HG03045 (cell line): ENCODE results near the gene KCNH3.
"Not testable (repeated sequence)": the region's sequence is repeated elsewhere in the genome, so short reads cannot be mapped to it uniquely, and the experiment has no call there.

ENCODE experiments used
- ATAC-seq: cut with Tn5 transposase; IDR thresholded peaks from one replicate; pipeline ENCODE4 v1.9.1; 2021; ENCODE audit warnings: mild to moderate bottlenecking, moderate library complexity; ENCODE audit not compliant: unreplicated experiment

The KCNH3 gene, protein sequence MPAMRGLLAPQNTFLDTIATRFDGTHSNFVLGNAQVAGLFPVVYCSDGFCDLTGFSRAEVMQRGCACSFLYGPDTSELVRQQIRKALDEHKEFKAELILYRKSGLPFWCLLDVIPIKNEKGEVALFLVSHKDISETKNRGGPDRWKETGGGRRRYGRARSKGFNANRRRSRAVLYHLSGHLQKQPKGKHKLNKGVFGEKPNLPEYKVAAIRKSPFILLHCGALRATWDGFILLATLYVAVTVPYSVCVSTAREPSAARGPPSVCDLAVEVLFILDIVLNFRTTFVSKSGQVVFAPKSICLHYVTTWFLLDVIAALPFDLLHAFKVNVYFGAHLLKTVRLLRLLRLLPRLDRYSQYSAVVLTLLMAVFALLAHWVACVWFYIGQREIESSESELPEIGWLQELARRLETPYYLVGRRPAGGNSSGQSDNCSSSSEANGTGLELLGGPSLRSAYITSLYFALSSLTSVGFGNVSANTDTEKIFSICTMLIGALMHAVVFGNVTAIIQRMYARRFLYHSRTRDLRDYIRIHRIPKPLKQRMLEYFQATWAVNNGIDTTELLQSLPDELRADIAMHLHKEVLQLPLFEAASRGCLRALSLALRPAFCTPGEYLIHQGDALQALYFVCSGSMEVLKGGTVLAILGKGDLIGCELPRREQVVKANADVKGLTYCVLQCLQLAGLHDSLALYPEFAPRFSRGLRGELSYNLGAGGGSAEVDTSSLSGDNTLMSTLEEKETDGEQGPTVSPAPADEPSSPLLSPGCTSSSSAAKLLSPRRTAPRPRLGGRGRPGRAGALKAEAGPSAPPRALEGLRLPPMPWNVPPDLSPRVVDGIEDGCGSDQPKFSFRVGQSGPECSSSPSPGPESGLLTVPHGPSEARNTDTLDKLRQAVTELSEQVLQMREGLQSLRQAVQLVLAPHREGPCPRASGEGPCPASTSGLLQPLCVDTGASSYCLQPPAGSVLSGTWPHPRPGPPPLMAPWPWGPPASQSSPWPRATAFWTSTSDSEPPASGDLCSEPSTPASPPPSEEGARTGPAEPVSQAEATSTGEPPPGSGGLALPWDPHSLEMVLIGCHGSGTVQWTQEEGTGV

DNA sequence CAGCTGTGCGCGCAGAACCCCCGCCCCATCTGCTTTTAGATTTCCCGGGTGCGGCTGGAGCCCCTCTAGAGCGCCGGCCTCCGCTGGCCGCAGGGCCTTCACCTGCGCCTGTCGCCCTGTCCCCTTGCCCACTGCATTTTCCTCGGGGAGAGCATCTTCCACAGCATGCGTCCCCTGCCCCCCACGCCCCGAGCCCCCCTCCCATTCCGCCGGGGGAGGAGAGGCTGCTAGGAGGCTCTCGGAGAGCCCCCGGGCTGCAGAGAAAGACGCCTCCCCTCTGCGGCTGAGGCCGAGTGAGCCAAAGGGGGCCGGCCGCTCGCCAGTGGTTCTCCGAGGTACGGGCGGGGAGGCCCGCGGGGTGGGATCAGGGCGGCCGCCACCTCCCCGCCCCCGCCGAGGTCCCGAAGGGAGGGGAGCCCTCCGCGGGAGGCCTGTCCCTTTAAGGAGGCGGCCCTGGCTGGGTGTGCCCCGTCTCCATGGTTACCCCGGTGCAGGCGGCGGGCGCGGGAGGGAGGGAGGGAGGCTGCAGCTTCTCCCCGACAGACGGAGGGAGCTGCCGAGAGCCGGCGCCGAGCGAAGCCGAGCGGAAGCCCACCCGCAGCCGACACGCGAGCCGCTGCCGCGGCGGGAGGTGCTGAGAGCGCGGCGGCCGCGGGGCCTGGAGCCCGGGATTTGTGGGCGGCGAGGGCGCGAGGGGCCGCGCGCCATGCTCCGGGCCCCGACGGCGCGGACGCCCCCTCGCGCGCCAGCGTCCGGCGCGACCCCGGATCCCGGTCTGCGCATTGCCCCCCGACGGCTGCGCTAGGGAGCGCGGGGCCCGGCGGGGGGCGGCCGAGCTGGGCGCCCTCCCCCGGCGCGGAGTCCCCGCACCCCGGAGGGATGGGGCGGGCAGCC is at the start of gene KCNH3:
Gene KCNH3 (plus strand): TSS at position 521 of the 894 bp plus-strand sequence. CDS start 387 bp downstream, outside the sequence.
- ATAC-seq: peak; percentile 39

DNA sequence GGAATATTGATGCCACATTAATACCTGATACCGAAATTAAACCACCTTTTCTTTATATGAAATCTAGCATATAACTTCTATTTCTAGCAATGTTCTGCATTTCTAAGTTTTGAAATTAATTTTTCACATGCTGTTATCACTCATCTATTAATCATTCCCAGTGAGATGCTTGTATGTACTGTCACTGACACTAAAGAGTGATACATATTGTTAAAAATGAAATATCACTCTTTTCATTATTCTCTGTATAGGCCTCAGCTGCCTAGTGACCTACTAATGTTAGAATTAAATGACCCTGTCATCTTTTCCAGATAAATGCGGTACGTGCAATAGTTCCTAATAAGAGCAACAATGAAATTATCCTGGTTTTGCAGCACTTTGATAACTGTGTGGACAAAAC is 49.7 kb upstream of the KCNH3 start:
- ATAC-seq: no peak

DNA sequence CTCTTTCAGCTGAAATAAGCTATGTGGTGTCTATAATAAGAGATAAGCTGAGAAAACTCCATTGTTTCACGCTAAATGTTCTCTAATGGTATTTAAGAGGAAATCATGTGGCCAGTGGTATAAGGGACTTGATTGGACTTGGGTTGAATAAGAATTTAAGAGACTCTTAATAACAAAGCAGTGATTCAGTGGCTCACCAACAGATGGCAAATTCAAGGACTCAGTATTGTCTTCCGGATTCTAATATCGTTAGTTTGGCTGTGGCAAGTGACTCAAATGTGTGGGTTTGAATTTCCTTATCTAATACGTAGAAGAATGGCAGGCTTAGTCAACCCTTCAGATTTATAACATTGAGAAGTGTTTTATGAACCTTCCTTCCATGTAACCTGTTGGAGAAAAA is 49.1 kb upstream of the KCNH3 start:
- no peak for ATAC-seq

DNA sequence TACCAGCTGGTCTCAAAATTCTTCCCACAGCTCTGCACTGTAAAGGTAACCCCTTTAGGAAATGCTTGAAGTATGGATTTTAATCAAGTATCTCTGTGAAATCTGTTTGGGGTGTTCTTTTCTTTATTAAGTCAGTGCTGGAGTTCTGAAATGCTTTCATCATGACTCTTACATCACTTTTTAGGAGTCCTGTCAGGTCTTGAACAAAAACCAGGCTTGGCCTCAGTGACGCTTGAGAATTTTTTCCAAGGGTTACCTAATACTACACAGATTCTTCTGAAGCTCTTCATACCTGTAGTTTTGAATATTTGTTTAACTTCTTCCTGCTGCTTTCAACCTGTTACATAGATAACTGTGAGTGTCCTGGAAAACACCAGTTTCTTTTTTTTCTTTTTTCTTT is 47.0 kb upstream of the KCNH3 start:
- ATAC-seq: no peak

DNA sequence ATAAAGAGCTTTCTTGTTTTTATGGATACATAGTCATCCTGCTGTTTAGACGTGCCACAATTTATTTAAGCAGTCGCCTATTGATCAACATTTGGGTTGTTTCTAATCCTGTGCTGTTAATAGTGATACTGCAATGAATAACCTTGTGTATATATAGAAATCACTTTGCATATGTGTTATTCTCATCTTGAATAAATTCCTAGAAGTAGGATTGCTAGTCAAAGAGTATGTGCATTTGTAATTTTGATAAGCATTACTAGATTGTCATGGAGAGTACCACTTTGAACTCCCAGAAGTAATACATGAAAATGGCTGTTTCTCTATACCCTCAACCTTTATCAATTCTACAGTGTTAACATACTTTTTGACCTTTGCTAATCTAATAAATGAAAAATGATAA is 44.9 kb upstream of the KCNH3 start:
- no peak for ATAC-seq

DNA sequence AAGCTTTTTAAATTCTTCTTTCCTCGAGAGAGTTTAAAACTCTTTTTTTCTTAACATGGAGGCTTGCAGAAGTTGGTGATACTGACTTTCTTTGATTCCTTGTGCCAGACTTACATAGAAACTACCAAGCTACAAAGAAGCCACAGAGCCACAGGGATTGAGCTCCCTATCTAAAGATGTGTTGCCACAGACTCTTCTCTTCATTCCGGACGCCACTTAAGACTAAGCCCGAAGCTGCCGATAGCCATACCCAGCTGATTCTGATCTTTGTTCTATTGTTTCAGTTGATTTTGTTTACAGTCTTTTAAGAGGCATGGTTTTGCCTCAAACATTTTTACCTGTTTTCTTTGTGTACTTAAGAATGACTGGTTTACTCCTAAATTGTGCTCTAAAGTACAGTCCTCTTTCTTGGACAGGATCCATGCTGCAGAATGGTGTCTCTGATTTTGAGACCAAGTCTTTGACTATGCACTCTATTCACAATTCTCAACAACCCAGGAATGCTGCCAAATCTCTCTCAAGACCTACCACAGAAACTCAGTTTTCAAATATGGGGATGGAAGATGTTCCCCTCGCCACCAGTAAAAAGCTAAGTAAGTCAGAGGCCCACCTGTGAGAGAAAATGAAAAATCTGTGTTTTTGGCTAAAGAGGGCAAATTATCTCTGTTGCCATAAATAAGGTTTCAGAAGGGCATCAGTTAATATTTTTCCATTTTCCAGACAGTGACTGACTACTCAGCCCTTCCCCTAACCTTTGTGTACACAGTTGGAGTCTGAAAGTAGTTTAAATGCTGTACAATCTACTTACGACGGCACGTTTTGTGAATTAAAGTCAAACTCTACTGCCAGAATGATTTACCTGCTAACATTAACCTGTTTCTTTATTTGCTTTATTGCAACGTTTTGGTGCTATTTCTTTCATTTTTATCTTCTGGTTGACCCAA is 42.1 kb upstream of the KCNH3 start:
- ATAC-seq: no peak

DNA sequence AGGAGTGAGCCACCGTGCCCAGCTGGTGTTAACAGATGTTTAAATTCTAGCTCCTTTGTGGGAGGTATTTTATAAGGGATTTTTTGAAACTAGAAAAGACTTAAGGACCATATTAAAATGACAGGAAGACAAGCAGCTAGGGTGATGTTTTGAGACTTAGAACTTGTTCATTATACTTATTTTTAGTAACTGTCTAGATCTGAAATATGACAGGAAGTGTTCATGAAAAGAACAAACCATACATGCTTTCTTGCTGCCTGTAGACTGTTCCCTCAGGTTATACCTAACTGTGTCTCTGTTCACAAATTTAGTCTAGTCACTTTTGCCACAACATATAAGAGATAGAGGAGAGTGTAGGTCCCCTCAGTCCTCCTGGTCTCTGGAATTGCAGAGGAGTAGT is 36.9 kb upstream of the KCNH3 start:
- ATAC-seq: no peak

DNA sequence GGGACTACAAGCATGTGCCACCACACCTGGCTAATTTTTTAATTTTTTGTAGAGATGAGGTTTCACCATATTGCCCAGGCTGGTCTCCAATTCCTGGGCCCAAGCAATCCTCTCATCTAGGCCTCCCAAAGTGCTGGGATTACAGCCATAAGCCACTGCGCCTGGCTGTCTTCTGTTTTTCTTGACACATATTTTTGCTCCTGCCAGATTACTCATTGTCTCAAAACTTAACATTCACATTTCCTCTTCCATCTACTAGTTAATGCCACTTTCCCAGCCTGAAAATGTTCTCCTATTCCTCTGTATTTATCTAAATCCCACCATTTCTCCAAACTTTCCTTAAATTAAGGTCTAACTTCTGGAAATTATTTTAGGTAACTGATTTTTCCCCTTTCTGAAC is 36.2 kb upstream of the KCNH3 start:
- ATAC-seq: no peak

DNA sequence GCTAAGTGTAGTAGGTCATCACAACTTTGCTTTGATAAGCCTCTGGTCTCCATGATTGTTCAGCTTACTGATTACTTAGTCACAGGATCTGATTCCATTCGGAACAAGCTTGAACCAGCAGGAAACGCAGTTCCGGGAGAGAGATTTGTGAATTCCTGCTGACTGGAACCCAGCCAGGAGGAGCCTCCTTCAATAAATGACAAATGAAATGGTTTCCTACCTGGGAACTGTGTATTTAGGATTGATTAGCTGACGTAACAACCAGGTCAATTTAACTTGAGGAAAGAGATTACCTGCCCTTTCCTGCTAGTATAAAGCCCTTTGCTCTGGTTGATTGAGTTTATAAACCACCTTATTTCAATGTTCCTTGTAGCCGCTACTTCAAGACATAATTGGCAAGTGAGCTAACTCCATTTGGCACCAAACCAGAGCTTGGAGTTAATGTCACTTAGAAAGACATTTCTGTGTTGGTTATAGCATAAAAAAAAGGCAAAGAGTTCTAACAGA is 35.1 kb upstream of the KCNH3 start:
- no peak for ATAC-seq

DNA sequence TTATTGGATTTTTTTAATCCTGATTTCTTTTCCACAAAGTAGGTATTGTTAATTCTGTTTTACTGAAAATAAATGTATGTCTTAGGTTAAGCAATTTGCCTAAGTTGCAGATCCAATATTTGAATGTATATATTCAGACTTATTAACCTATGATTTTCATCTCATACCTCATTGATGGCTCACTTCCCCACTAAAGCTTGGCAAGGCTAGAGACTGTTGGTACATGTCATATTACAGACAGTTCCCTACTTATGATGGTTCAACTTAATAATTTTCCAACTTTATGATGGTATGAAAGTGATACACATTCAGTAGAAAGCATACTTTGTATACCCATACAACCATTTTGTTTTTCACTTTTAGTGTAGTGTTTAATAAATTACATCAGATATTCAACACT is 33.2 kb upstream of the KCNH3 start:
- no peak for ATAC-seq

DNA sequence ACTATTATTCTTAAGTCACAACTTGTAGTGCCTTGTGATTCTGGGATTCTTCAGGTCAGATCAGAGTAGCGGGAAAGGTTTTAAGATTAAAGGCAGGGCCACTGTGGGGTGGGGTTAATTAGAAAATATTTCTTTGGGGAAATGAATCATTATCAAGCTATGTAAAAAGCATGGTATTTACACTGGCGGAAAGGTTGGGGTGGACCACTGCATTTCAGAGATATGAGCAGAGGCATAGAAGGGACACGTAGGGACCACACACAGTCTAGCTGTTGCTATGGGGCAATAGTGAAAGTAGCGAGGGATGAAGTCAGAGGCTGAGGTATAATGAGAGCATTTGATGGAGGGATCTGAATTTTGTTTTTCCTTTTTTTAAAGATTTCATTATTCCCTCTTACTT is 31.7 kb upstream of the KCNH3 start:
- ATAC-seq: no peak

DNA sequence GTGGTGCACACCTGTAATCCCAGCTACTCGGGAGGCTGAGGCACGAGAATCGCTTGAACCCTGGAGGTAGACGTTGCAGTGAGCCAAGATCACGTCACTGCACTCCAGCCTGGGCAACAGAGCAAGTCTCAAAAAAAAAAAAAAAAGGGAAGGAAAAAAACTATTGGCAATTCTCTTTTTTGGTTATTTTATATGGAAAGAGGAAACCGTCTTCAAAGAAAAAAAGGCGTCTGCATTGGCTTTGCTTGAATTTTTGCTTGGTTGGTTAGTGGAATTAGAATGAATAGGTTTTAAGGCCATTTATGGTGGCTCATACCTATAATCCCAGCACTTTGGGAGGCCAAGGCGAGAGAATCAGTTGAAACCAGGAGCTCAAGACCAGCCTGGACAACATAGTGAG is 29.1 kb upstream of the KCNH3 start:
- ATAC-seq: not testable (repeated sequence)

DNA sequence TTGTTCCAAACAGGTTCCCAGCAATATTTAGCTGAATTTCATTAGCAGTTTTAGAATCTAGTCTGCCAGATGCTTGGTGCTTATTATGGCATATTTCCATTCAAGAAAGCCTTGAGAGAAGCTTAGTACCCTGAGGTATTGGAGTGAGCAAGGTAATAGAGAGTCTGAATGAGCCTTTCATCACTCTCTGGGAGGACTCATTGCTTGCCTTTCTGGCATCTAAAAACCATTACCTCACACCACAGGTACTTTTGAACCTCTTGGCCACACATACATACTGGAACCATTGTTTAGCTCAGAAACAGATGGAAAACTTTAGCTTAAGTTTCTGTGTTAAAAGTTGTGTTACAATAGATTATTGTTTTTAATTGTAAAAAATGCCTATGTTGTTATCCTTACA is 27.4 kb upstream of the KCNH3 start:
- no peak for ATAC-seq

DNA sequence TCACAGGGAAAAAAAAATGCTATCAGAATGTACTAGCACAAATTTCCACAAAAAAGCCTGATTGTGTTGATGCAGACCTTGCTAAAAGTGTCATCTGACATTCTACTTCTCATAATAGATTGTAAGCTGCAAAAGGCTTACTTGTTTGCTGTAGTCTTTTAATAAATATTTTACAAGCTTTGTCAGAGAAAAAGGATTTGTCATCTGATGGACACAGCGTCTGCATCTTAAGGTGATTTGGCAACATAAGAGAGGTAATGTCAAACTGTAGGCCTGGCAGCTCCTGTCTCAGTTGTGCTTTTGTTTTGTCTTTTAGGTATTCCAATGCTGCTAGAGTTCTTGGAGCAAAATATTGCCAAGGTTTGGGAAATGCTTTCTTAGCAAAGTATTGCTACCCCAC is 26.3 kb upstream of the KCNH3 start:
- no peak for ATAC-seq

DNA sequence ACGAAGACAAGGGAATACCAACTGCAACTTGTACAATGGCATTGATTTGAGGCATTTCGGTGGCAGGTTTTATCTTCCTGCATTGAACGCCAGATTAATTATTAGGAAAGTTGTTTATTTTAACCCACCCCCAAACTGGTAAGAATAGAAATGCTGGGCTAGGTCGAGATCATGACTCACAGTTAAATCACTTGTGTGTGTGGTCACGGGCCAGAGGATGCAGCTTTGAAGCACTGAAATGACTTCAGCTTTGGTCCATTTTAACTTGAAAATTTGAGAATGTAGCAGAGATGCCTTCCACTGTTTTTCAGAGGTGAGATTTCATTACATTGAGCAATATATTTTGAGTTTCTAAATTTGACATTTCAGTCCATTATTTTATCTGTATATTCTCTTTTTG is 23.6 kb upstream of the KCNH3 start:
- no peak for ATAC-seq

DNA sequence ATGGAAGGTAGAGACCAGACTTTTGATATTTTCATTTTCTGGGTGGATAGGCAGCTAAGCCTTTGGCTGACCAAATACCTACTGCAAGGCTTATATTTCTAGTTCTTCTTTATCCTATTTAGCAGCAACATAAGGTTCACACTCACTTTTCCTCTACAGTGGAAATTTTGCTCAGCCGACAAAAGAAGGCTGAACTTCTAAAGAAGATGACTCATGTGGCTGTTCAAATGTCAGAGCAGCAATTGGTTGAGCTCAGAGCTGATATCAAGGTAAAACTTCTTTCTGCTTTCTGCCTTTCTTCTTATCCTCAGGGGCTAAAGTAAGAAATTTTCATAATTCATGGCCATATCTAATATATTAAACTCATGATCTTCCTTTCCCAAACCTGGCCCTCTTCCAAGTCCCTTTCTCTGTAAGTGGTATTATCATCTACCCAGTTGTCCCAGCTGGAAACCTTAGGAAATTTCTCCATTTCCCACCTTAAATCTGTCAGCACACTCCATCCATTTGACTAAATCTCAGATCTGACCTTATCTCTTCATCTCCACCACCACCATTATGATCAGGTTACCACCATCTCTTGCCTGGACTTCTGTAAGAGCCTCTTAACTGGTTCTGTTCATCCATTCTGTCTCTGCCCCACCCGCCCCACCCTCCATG is 19.8 kb upstream of the KCNH3 start:
- no peak for ATAC-seq

DNA sequence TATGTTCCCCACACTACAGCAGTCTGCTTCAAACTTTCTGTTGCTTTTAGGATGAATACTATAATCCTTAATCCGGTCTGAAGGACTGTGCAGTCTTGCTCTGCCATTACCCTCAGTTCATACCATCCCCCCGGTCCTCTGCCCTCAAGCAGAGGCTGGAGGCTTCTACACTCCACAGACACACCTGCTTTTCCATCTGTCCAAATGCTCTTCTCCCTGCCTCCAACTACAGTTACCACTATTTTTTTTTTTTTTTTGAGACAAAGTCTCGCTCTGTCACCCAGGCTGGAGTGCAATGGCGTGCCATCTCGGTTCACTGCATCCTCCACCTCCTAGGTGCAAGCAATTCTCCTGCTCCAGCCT is 19.3 kb upstream of the KCNH3 start:
- no peak for ATAC-seq

DNA sequence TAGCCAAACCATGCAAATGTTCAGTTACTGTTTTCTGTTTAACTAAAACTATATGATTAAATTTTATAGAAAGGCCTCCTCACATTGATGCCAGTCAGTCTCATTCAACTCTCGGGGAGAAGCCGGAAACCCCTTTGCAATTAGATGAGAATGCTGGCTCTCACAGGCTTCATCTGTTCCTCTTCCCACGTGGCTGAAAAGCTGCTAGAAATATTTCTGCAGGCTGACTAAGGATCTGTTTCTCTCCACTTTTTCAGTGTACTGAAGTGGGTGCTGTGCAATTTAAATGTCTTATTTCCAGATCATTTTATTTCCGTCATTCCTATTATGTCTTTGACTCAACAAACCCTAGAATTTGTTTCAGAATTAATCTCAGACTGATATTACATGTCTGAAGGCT is 17.4 kb upstream of the KCNH3 start:
- ATAC-seq: no peak
